Keratinocyte (primary cell): ENCODE results near the gene ACTR1B. TPM values are rescaled to one million over a fixed set of nuclear protein-coding genes. Genes with fewer than 3 reads are reported as not detected.
A peak's percentile ranks its signal among the peaks of the same experiment; 100 is the strongest.

Source experiments
- DNase-seq: peaks from one replicate; pipeline ENCODE4 v3.0.0-alpha.2; 2011; ENCODE audit warnings: low read depth, missing footprints, low spot score
- FAIRE-seq: peaks from 2 replicates; lab custom pipeline; 2011; peaks lifted over from hg19 to GRCh38; lab: Jason Lieb, UNC
- H2AFZ ChIP-seq: 2 replicates; pipeline ENCODE4 v1.6.0; 2012; ENCODE audit warnings: low read length, control low read depth, inconsistent platforms; ENCODE audit not compliant: control insufficient read depth
- H3K27ac ChIP-seq: 2 replicates; pipeline ENCODE4 v1.5.1; 2011; ENCODE audit warnings: low read length; ENCODE audit not compliant: control insufficient read depth, insufficient read depth
- H3K27me3 ChIP-seq: 3 replicates; pipeline ENCODE4 v1.6.0; 2011; ENCODE audit warnings: low read length; ENCODE audit not compliant: control insufficient read depth, insufficient read depth; ENCODE audit errors: extremely low read depth
- H3K36me3 ChIP-seq, 2 experiments: 2 replicates in 1 of 2; 3 replicates in 1 of 2; pipeline ENCODE4 v1.5.1; 2011; ENCODE audit warnings: low read length in 2 of 2, mild to moderate bottlenecking in 1 of 2; ENCODE audit not compliant: control insufficient read depth in 2 of 2, insufficient read depth in 2 of 2; ENCODE audit errors: extremely low read depth in 1 of 2
- H3K4me1 ChIP-seq: 3 replicates; pipeline ENCODE4 v1.5.1; 2011; ENCODE audit warnings: low read length; ENCODE audit not compliant: control insufficient read depth, insufficient read depth; ENCODE audit errors: extremely low read depth
- H3K4me2 ChIP-seq: 3 replicates; pipeline ENCODE4 v1.6.0; 2011; ENCODE audit warnings: low read depth, low read length; ENCODE audit not compliant: control insufficient read depth, insufficient read depth; ENCODE audit errors: extremely low read depth
- H3K4me3 ChIP-seq, 3 experiments: fragments of 200-600 bp in 1 of 3; sonication (generic) in 1 of 3; 2 replicates in 2 of 3; 3 replicates in 1 of 3; pipeline ENCODE4 v1.5.1; 2011 to 2016; ENCODE audit warnings: low read length in 3 of 3, mild to moderate bottlenecking in 3 of 3, control low read depth in 2 of 3, inconsistent platforms in 1 of 3, low read depth in 1 of 3, mixed read lengths in 1 of 3, mixed run types in 1 of 3, moderate library complexity in 1 of 3; ENCODE audit not compliant: control insufficient read depth in 2 of 3, insufficient read depth in 2 of 3; ENCODE audit errors: extremely low read depth in 1 of 3
- H3K79me2 ChIP-seq: 2 replicates; pipeline ENCODE4 v1.6.0; 2012; ENCODE audit warnings: low read length; ENCODE audit not compliant: control insufficient read depth, insufficient read depth
- H3K9ac ChIP-seq: 3 replicates; pipeline ENCODE4 v1.6.0; 2011; ENCODE audit warnings: low read length; ENCODE audit not compliant: control insufficient read depth, insufficient read depth; ENCODE audit errors: extremely low read depth
- H3K9me1 ChIP-seq: 3 replicates; pipeline ENCODE4 v1.6.0; 2011; ENCODE audit warnings: low read length; ENCODE audit not compliant: control insufficient read depth, insufficient read depth; ENCODE audit errors: extremely low read depth
- H3K9me3 ChIP-seq: 2 replicates; pipeline ENCODE4 v1.5.1; 2012; ENCODE audit warnings: low read depth, low read length; ENCODE audit not compliant: control insufficient read depth
- H4K20me1 ChIP-seq: 3 replicates; pipeline ENCODE4 v1.6.0; 2011; ENCODE audit warnings: low read length; ENCODE audit not compliant: control insufficient read depth, insufficient read depth; ENCODE audit errors: extremely low read depth
- EZH2 ChIP-seq: IDR thresholded peaks from one replicate; pipeline ENCODE4 v1.6.1; 2012; ENCODE audit warnings: inconsistent platforms, mild to moderate bottlenecking, low read length, moderate library complexity
- dilution Hi-C: fragments of 300-500 bp; cut with MboI; formaldehyde crosslinking; loops from one replicate; pipeline ENCODE4 v1.7.0; 2020; ENCODE audit warnings: low sequenced_read_pairs; ENCODE audit not compliant: extremely low pct_ligation_motif_present
- polyA plus RNA-seq, 5 experiments: library from polyadenylated mRNA; depleted of rRNA in 3 of 5; stranded (reverse) in 3 of 5; stranded (forward) in 1 of 5; unstranded in 1 of 5; fragments of >200 nt; gene quantifications; 1 replicate in 1 of 5; 2 replicates in 3 of 5; 3 replicates in 1 of 5; pipeline versions ENCODE4 v1.2.1 to v1.2.3, GENCODE V29; 2011 to 2012; ENCODE audit warnings: missing spikeins in 2 of 5, low read depth in 1 of 5, low replicate concordance in 1 of 5
- TF ChIP-seq, protein P1 (sequence below), 3 experiments: IDR thresholded peaks in 1 of 3; conservative IDR thresholded peaks in 1 of 3; optimal IDR thresholded peaks in 1 of 3; 2 replicates in 2 of 3; 3 replicates in 1 of 3; pipeline versions ENCODE3 to v1.5.1; 2011; ENCODE audit warnings: low read length in 3 of 3, mild to moderate bottlenecking in 3 of 3, moderate library complexity in 2 of 3, control low read depth in 1 of 3, inconsistent platforms in 1 of 3; ENCODE audit not compliant: insufficient read depth in 2 of 3; ENCODE audit errors: extremely low read depth in 1 of 3

ACTR1B gene
- polyA plus RNA-seq, 1 donor (not counting 4 experiments of a cell fraction or from before 2014, with no cell fraction given), result 20.6 TPM

DNA sequence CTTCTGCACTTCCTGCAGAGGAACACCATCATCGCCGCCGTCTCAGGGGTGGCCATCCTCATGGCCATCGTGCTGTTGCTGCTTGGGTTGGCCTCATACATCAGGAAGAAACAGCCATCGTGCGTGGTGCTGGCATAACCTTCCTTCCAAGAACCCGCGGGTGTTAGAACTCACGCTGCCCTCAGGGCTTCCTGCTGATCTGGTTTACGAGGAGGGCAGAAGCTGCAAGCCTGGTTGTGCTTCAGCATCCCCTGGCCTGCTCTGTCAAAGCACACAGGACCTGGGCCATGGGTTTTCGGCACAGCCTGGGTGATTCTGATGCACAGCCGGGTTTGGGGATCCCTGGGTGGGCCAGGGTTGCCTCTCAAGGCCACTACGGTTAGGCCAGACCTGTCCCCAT, 37.3 kb upstream of the ACTR1B start:
- FAIRE-seq (no peak), DNase-seq (no peak)
- H3K9ac ChIP-seq, result no peak overlapping the region
- no peak overlapping the region for H2AFZ ChIP-seq
- H3K4me3 ChIP-seq, result no peak overlapping the region
- no peaks in the 10 kb centered on the region for H3K36me3 ChIP-seq
- no peaks in the 10 kb centered on the region for H3K4me1 ChIP-seq
- no peak overlapping the region for H3K4me2 ChIP-seq
- H3K79me2 ChIP-seq, result no peaks in the 10 kb centered on the region
- H4K20me1 ChIP-seq, result no peaks in the 10 kb centered on the region
- H3K27ac ChIP-seq, result no peak overlapping the region
- no peaks in the 10 kb centered on the region for H3K9me1 ChIP-seq
- no peaks in the 10 kb centered on the region for H3K9me3 ChIP-seq
- H3K27me3 ChIP-seq, result no peaks in the 10 kb centered on the region
- no peak for TF ChIP-seq EZH2
- TF ChIP-seq, protein P1, sequence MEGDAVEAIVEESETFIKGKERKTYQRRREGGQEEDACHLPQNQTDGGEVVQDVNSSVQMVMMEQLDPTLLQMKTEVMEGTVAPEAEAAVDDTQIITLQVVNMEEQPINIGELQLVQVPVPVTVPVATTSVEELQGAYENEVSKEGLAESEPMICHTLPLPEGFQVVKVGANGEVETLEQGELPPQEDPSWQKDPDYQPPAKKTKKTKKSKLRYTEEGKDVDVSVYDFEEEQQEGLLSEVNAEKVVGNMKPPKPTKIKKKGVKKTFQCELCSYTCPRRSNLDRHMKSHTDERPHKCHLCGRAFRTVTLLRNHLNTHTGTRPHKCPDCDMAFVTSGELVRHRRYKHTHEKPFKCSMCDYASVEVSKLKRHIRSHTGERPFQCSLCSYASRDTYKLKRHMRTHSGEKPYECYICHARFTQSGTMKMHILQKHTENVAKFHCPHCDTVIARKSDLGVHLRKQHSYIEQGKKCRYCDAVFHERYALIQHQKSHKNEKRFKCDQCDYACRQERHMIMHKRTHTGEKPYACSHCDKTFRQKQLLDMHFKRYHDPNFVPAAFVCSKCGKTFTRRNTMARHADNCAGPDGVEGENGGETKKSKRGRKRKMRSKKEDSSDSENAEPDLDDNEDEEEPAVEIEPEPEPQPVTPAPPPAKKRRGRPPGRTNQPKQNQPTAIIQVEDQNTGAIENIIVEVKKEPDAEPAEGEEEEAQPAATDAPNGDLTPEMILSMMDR (optimal IDR thresholded peaks at IDR 0.05 in 1 of 3, IDR thresholded peaks at IDR 0.05 in 1 of 3, conservative IDR thresholded peaks at IDR 0.05 in 1 of 3; ENCODE audit: extremely low read depth in 1 of 3, insufficient read depth in 2 of 3, low read length in 3 of 3), result no peak
- dilution Hi-C loops, result no loop called here

DNA sequence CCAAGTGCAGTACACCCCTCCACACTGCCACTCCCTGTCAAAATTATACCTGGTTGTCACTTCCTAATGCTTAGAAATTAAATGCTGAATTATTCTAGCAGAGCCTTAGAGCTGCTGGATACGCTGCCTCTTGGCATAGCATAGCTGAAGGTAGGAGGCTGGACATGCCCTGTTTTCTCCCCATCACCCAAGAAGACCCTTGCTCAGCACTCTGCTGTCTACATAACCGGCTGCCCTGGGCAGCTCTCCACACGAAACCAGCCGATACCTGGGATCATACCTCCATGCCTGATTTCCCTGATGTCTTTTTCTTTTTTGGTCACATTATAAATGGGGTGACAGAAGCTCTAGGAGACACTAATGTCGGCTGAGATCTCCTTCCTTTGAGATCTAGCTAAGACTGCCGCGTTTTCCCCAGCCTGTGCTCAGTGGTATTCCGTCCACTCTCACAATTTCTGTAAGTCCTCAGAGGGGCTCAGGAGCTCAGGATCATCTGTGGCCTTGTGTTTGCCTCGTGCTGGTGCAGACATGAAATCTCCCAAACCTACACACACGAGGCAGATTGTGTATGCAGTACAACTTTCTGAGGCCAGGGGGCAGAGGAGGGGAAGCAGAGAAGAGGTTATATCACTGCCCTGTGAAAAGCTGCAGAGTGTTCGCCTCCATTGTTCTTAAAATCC, 36.1 kb upstream of the ACTR1B start:
- TF ChIP-seq, protein P1 (optimal IDR thresholded peaks at IDR 0.05 in 1 of 3, IDR thresholded peaks at IDR 0.05 in 1 of 3, conservative IDR thresholded peaks at IDR 0.05 in 1 of 3; ENCODE audit: extremely low read depth in 1 of 3, insufficient read depth in 2 of 3, low read length in 3 of 3), result peak; percentile 77 to 86 (median 78)
- TF ChIP-seq EZH2, result no peak
- Histone ChIP-seq H3K4me1 (no peaks in the 10 kb centered on the region), H3K79me2 (no peaks in the 10 kb centered on the region), H3K9me1 (no peaks in the 10 kb centered on the region), H3K9me3 (no peaks in the 10 kb centered on the region), H4K20me1 (no peaks in the 10 kb centered on the region), H3K4me3 (no peak overlapping the region), H3K4me2 (no peak overlapping the region), H3K9ac (no peak overlapping the region), H3K36me3 (no peaks in the 10 kb centered on the region), H2AFZ (peak overlapping the region; percentile 45), H3K27me3 (no peaks in the 10 kb centered on the region), H3K27ac (no peak overlapping the region)
- no peak for DNase-seq
- dilution Hi-C loops, result no loop called here
- peak; percentile 44 for FAIRE-seq
